HG03354 (cell line): Measurements from ENCODE around the gene WIPF2.

ENCODE experiments used
- ATAC-seq: cut with Tn5 transposase; IDR thresholded peaks from one replicate; pipeline ENCODE4 v1.9.1; 2021; ENCODE audit warnings: mild to moderate bottlenecking; ENCODE audit not compliant: unreplicated experiment, poor library complexity, severe bottlenecking

Gene WIPF2

GRCh38 chr17:40241252-40241834 is 22.2 kb downstream of the WIPF2 start:
- no peak for ATAC-seq

DNA sequence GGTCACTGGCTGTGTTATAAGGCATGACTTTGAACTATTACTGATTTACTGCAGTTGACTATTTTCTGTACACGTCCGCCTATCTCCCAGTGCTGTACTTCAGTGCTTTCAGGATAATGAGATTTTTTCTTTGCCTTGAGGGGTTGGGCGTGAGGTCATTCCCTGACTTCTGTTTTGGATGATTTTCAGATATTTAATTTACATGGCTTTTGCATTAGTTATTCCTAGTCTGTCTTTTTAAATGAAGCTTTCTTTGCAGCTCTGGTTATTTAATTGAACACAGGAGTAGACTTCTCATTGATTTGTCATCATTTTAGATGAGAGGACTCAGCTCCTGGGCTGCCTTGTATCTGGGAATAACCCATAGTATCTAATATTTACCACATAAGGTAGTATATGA is 23.7 kb downstream of the WIPF2 start:
- ATAC-seq, result no peak

DNA sequence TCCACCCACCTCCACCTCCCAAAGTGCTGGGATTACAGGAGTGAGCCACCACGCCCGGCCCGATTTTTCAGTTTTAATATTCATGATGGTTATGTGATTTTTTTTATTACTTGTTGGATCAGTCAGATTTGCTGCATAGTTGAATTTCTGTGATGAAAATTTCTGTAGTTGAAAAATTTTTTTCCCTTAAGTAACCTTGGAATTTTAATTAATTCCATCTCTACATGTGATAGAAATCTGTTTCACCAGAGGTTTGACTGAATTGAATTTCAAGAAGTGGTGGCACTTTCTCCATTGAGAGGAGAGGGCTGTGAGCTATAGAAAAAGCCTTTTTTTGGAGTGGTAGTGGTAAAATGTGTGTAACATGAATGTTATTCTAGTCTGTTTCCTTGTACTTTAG is 24.7 kb downstream of the WIPF2 start:
- no peak for ATAC-seq

DNA sequence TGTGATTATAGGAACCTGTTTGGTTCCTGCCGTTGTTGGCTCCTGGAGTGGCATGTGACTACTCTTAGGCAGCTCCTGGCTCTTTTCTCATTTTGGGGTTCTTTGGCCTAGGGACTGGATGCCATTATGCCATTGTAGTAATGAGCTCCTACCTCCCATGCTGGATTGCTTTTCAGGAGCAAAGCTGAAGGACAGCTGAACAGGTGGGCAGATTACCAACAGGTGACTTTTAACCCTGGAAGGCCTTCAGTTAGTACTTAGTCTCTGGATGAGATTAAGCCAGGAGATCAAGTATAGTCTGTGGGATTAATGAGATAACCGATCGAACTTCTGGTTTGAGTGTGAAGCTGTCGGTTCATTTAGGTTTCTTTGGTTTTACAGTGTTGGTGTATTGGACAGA is 25.2 kb downstream of the WIPF2 start:
- no peak for ATAC-seq

DNA sequence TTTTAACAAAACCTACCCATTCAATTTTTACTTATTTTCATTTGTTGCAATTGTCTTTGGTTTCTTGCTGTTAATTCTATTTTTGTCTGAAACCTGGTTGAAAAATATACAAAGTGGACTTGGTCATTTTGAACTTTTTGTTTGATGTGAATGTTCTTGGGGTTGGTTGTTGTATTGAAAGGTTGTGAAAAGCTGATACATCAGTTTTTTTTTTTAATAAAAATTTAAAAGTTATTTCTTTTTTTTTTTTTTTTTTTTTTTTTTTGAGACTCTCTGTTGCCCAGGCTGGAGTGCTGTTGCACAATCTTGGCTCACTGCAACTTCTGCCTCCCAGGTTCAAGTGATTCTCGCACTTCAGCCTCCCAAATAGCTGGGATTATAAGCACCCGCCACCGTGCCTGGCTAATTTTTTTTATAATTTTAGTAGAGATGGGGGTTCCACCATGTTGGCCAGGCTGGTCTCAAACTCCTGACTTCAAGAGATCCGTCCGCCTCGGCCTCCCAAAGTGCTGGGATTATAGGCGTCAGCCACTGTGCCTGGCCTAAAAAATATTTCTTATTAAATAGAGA is 28.9 kb downstream of the WIPF2 start:
- ATAC-seq, result no peak

DNA sequence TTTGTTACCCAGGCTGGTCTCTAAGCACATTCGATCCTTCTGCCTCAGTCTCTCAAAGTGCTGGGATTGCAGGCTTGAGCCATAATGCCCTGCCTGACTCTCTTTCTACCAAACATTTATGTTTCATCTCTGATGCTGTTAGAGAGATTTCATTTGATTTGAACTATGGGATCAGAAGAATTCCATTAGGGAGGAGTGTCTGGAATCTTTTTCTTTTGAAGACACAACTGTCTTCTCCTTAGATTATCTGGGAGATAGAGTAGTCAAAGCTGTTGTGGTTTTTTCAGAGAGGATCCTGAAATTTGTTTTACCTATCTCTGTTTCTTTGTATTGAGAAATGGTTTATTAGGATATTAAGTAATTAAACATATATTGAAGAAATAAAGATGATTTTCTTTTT is 29.4 kb downstream of the WIPF2 start:
- ATAC-seq, result no peak

GRCh38 chr17:40251576-40251975 is 32.5 kb downstream of the WIPF2 start:
- no peak for ATAC-seq

DNA sequence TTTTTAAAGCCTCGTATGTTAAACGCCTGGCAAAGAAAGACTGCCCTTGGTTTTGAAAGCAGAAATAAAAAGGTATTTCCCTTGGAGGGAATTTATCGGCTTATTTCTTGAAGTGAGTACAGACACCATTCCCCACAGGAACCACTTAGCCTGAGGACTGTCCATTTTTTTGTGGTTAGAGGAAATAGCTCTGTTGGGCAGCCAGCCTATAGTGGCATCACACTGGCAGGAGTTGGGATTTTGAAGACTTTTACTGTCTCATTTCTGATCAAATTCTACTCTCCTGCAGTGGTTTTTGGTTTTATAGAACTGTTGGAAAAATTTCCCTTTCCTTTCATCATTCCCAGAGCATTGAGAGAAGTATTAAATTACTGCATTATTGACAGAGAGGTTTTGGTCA is 34.5 kb downstream of the WIPF2 start:
- ATAC-seq, result no peak

DNA sequence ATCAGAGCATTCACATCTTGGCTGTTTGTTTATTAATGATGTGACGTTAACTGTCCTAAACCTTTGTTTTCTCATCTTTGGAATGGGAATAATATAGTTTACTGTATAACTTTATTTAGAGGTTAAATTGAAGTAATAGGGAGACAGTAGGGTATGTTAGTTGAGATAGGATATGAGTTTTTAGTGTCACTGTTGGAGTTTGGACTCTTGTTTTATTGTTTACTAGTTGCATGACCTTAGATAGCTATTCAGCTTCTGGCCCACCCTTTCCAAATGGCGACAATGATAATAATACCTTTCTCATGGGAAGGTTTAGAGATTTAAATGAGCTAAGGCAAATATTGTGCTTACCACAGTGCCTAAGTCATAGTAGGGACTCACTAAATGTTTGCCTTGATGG is 40.4 kb downstream of the WIPF2 start:
- ATAC-seq, result no peak

DNA sequence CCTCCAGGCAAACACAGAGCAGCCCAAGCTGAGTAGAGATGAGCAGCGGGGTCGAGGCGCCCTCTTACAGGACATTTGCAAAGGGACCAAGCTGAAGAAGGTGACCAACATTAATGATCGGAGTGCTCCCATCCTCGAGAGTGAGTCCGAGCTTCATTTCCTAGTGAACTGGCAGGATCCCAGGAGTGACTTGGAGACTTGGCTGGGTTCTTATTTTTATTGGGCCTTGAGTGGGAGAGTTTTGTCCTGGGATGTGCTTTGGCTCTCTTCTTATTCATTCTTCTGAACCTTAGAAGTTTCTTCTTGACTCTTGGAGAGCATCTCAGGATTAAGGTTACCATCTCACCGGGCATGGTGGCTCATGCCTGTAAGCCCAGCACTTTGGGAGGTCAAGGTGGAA is 41.4 kb downstream of the WIPF2 start:
- no peak for ATAC-seq

DNA sequence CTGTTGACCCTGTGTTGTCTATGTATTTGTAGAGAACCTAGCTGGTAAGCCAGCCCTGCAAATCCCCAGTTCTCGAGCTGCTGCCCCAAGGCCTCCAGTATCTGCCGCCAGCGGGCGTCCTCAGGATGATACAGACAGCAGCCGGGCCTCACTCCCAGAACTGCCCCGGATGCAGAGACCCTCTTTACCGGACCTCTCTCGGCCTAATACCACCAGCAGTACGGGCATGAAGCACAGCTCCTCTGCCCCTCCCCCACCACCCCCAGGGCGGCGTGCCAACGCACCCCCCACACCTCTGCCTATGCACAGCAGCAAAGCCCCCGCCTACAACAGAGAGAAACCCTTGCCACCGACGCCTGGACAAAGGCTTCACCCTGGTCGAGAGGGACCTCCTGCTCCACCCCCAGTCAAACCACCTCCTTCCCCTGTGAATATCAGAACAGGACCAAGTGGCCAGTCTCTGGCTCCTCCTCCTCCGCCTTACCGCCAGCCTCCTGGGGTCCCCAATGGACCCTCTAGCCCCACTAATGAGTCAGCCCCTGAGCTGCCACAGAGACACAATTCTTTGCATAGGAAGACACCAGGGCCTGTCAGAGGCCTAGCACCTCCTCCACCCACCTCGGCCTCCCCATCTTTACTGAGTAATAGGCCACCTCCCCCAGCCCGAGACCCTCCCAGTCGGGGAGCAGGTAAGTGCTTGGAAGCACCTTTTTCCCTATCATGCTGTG is 45.5 kb downstream of the WIPF2 start:
- ATAC-seq, result no peak

DNA sequence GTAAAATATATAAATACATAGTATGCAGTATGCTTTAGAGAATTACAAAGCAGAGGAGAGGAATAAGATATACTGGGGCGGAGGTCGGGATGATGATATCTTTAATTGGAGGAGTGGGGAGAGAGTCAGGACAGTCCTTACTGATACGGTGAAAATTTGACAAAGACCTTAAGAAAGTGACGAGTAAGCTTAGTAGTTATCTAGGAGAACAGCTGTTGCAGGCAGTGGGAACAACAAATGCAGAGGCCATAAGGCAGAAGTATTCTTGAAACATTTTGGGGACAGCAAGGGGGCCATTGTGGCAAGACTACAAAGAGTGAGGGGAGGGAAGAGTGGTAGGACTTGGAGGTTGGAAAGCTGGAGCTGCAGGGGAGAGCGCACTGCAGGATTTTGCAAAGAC is 46.2 kb downstream of the WIPF2 start:
- ATAC-seq, result no peak

DNA sequence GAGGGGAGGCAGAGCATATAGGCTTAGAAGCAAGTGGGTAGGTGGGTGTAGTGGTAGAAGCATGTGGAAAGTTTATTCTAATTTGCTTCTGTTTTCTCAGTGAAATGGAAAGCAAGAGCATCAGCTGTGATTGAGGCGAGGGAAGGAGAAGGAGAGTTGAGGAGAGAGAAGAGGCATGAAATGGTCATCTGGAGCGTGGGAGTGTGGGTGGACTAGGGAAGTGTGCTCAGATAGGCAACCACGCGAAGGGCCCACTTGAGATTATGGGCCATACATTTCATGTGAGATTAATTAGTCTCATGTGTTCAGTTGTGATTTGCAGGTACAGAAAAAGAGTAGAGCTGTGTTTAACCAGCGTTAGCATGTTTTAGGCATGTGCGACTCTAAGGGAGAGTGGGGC is 47.8 kb downstream of the WIPF2 start:
- ATAC-seq, result no peak

DNA sequence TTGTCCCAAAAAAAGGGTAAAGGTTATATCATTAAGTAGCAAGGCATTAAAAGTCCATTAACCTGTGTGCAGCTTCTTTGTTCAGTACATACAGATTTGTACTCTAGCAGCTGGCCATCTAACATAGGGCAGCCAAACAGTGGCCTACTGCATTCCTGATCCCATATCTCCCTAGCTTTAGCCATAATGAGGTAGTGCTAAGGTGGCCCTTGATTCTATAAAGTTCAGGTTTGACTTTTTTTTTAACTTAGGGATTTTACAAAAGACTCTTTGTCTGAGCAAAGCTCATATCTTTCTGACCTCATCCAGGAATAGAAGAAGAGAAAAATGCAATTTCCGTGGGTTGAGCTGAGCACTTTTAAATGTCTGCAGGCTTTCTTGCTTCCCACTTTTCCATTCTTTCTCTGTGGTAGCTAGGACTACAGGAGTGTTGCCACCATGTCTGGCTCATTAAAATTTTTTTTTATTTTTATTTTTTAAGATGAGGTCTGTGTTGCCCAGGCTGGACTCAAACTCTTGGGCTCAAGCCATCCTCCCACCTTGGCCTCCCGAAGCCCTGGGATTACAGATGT is 49.1 kb downstream of the WIPF2 start:
- no peak for ATAC-seq

DNA sequence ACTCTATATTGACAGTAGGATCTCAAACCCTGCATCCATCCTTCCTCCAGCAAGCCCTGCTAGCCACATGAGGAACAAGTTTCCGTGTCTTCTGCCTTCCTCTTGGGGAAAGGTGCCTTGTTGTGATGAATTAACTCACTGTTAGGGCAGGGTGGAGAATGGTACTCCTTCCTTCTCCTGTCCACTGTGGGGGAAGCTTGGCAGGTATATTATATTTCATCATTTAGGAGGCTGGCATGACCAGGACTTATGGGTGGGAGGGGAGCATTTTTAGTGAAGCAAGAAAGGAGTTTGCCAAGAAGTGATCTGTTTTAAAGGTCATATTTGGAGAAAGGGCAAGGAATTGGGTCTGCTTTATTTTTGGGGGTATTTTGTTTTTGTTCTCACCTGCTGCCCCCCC is 59.3 kb downstream of the WIPF2 start:
- no peak for ATAC-seq

DNA sequence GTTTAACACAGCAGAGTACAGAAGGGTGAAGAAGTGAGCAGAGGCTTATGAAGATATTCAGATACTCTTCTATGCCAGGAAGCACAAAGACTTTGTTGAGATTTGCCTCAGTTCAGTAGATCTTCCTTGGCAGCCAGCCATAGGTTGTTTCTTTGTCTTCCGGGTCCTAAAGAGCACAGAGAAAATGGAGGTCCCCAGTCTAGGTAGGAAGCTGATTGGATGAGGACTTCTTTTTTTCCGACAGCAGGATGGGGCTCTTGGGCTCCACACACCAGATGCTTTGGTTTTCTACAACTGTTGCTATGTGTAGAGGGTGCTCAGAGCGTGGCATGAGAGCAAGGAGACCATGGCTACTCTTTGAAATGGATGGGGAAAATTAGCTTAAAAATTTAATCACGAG is 60.3 kb downstream of the WIPF2 start:
- no peak for ATAC-seq

GRCh38 chr17:40281663-40282062 is 62.6 kb downstream of the WIPF2 start:
- no peak for ATAC-seq

DNA sequence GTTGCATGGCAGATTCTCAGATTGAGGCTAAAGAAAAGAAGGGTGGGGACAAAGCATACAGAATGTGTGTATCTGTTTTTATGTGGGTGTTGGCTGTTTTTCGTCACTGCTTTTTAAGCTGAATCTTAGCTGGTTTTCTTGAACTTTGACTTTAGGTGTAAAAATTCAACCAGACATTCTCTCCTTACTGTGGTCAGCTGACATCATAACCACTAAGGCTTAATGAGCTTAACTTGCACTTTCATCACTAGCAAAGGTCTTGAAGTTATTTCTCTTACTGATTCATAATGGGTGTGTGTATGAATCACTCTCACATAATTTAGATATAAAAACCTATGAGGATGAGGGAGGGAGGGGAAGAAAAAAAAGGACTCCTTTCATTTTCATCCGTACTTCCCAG is 64.6 kb downstream of the WIPF2 start:
- ATAC-seq, result no peak

GRCh38 chr17:40284085-40284713 is 65.1 kb downstream of the WIPF2 start:
- ATAC-seq, result no peak

- no peak for ATAC-seq
These were observed 67.4 kb downstream of the WIPF2 start for GRCh38 chr17:40286473-40286872.

DNA sequence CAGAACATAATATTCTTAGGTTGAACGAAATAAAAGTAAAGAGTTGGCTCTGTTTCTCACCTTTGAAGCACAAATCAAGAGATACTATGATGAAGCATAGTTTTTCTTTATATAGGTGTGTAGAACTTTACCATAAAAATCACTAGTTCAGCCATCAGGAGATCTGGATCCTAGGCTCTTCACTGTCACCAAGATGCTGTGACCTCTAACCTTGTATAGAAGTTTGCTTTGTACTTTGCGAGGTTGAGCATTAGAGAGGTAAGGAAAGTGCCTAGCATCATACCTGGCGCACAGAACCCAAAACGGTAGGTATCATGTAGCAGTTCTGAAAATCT is 68.0 kb downstream of the WIPF2 start:
- ATAC-seq, result no peak
